ENCODE results near the gene DMRT1. TPM values are rescaled to one million over a fixed set of nuclear protein-coding genes. Genes with fewer than 3 reads are reported as not detected.

DMRT1 gene
- total RNA-seq (not detected), polyA plus RNA-seq (not detected)

- H3K27me3 Mint-ChIP-seq, result peaks cover 53% of the 10 kb centered on the region
- DNase-seq, result no peak
- ATAC-seq (ENCODE audit: low read depth in 2 of 2), result no peak
- peak within 1 kb of the TSS in 1 of 4 donors; percentile 46 for H3K4me3 Mint-ChIP-seq
- H3K9me3 ChIP-seq (ENCODE audit: control insufficient read depth in 2 of 2, low read length in 2 of 2), result no peaks in the 10 kb centered on the region
- no peak within 1 kb of the TSS for H3K27ac ChIP-seq (ENCODE audit: insufficient read depth, low read length, poor library complexity, severe bottlenecking)
- peaks cover 0 to 5% (median 0%) of the 10 kb centered on the region in 7 donors for H3K9me3 Mint-ChIP-seq
- H3K27me3 ChIP-seq (ENCODE audit: control insufficient read depth, insufficient read depth, low read length), result peaks cover 10% of the 10 kb centered on the region
- H3K4me1 ChIP-seq (ENCODE audit: control insufficient read depth, insufficient read depth, low read length, poor library complexity, severe bottlenecking), result no peaks in the 10 kb centered on the region
- H3K4me1 Mint-ChIP-seq, result peaks cover 0 to 12% (median 5%) of the 10 kb centered on the region in 4 donors
- no peak within 1 kb of the TSS for H3K27ac Mint-ChIP-seq
- no peak within 1 kb of the TSS for H3K4me3 ChIP-seq (ENCODE audit: low read depth, low read length)
- no peaks in the 10 kb centered on the region for H3K36me3 Mint-ChIP-seq
- H3K36me3 ChIP-seq (ENCODE audit: control insufficient read depth, insufficient read depth, low read length), result no peaks in the 10 kb centered on the region
These were observed at the start of gene DMRT1 for GRCh38 chr9:841371-842209. DMRT1 (plus strand) TSS chr9:841697; CDS start chr9:841839, 142 bp downstream.

- Mint-ChIP-seq H3K27me3 (peaks cover 9% of the 10 kb centered on the region), H3K36me3 (no peaks in the 10 kb centered on the region), H3K27ac (no peak overlapping the region), H3K4me3 (no peak overlapping the region), H3K9me3 (no peaks in the 10 kb centered on the region), H3K4me1 (no peaks in the 10 kb centered on the region)
- H3K4me1 ChIP-seq (ENCODE audit: control insufficient read depth, insufficient read depth, low read length, poor library complexity, severe bottlenecking), result no peaks in the 10 kb centered on the region
- no peak for ATAC-seq (ENCODE audit: low read depth in 2 of 2)
- no peaks in the 10 kb centered on the region for H3K36me3 ChIP-seq (ENCODE audit: control insufficient read depth, insufficient read depth, low read length)
- H3K9me3 ChIP-seq (ENCODE audit: control insufficient read depth in 2 of 2, low read length in 2 of 2), result no peaks in the 10 kb centered on the region
- DNase-seq, result no peak
- H3K4me3 ChIP-seq (ENCODE audit: low read depth, low read length), result no peak overlapping the region
- H3K27ac ChIP-seq (ENCODE audit: insufficient read depth, low read length, poor library complexity, severe bottlenecking), result no peak overlapping the region
- no peaks in the 10 kb centered on the region for H3K27me3 ChIP-seq (ENCODE audit: control insufficient read depth, insufficient read depth, low read length)
These were observed 48.9 kb upstream of the DMRT1 start for GRCh38 chr9:792331-793260.

- no peak for ATAC-seq (ENCODE audit: low read depth in 2 of 2)
- Mint-ChIP-seq H3K27me3 (peaks cover 13% of the 10 kb centered on the region), H3K9me3 (no peaks in the 10 kb centered on the region), H3K4me3 (no peak overlapping the region), H3K27ac (no peak overlapping the region), H3K36me3 (no peaks in the 10 kb centered on the region), H3K4me1 (no peaks in the 10 kb centered on the region)
- H3K27ac ChIP-seq (ENCODE audit: insufficient read depth, low read length, poor library complexity, severe bottlenecking), result no peak overlapping the region
- no peak overlapping the region for H3K4me3 ChIP-seq (ENCODE audit: low read depth, low read length)
- no peaks in the 10 kb centered on the region for H3K9me3 ChIP-seq (ENCODE audit: control insufficient read depth in 2 of 2, low read length in 2 of 2)
- no peaks in the 10 kb centered on the region for H3K4me1 ChIP-seq (ENCODE audit: control insufficient read depth, insufficient read depth, low read length, poor library complexity, severe bottlenecking)
- H3K27me3 ChIP-seq (ENCODE audit: control insufficient read depth, insufficient read depth, low read length), result no peaks in the 10 kb centered on the region
- no peak for DNase-seq
- H3K36me3 ChIP-seq (ENCODE audit: control insufficient read depth, insufficient read depth, low read length), result no peaks in the 10 kb centered on the region
These were observed 47.1 kb upstream of the DMRT1 start for GRCh38 chr9:794386-794785.

- no peaks in the 10 kb centered on the region for H3K4me1 Mint-ChIP-seq
- H3K9me3 ChIP-seq (ENCODE audit: control insufficient read depth in 2 of 2, low read length in 2 of 2), result no peaks in the 10 kb centered on the region
- no peaks in the 10 kb centered on the region for H3K36me3 Mint-ChIP-seq
- H3K4me3 Mint-ChIP-seq, result no peak overlapping the region
- H3K4me1 ChIP-seq (ENCODE audit: control insufficient read depth, insufficient read depth, low read length, poor library complexity, severe bottlenecking), result no peaks in the 10 kb centered on the region
- ATAC-seq (ENCODE audit: low read depth in 2 of 2) (no peak), DNase-seq (no peak)
- no peaks in the 10 kb centered on the region for H3K9me3 Mint-ChIP-seq
- no peak overlapping the region for H3K27ac ChIP-seq (ENCODE audit: insufficient read depth, low read length, poor library complexity, severe bottlenecking)
- H3K4me3 ChIP-seq (ENCODE audit: low read depth, low read length), result no peak overlapping the region
- peaks cover 16% of the 10 kb centered on the region for H3K27me3 Mint-ChIP-seq
- H3K27ac Mint-ChIP-seq, result peak overlapping the region in 1 of 3 donors; percentile 25
- H3K27me3 ChIP-seq (ENCODE audit: control insufficient read depth, insufficient read depth, low read length), result no peaks in the 10 kb centered on the region
- H3K36me3 ChIP-seq (ENCODE audit: control insufficient read depth, insufficient read depth, low read length), result no peaks in the 10 kb centered on the region
These were observed 45.6 kb upstream of the DMRT1 start for GRCh38 chr9:795869-796268.

GRCh38 chr9:800591-801150 is 40.8 kb upstream of the DMRT1 start:
- no peak overlapping the region for H3K4me3 ChIP-seq (ENCODE audit: low read depth, low read length)
- ATAC-seq (ENCODE audit: low read depth in 2 of 2) (no peak), DNase-seq (no peak)
- H3K9me3 Mint-ChIP-seq, result peaks cover 0 to 1% (median 0%) of the 10 kb centered on the region in 7 donors
- no peak overlapping the region for H3K4me3 Mint-ChIP-seq
- H3K9me3 ChIP-seq (ENCODE audit: control insufficient read depth in 2 of 2, low read length in 2 of 2), result no peaks in the 10 kb centered on the region
- H3K4me1 Mint-ChIP-seq, result no peaks in the 10 kb centered on the region
- H3K36me3 Mint-ChIP-seq, result no peaks in the 10 kb centered on the region
- no peaks in the 10 kb centered on the region for H3K36me3 ChIP-seq (ENCODE audit: control insufficient read depth, insufficient read depth, low read length)
- no peak overlapping the region for H3K27ac Mint-ChIP-seq
- H3K4me1 ChIP-seq (ENCODE audit: control insufficient read depth, insufficient read depth, low read length, poor library complexity, severe bottlenecking), result no peaks in the 10 kb centered on the region
- no peak overlapping the region for H3K27ac ChIP-seq (ENCODE audit: insufficient read depth, low read length, poor library complexity, severe bottlenecking)
- H3K27me3 Mint-ChIP-seq, result peaks cover 16% of the 10 kb centered on the region
- peaks cover 5% of the 10 kb centered on the region for H3K27me3 ChIP-seq (ENCODE audit: control insufficient read depth, insufficient read depth, low read length)

GRCh38 chr9:801399-802071 is 40.0 kb upstream of the DMRT1 start:
- Histone ChIP-seq H3K9me3 (ENCODE audit: control insufficient read depth in 2 of 2, low read length in 2 of 2) (no peaks in the 10 kb centered on the region), H3K27ac (ENCODE audit: insufficient read depth, low read length, poor library complexity, severe bottlenecking) (no peak overlapping the region), H3K36me3 (ENCODE audit: control insufficient read depth, insufficient read depth, low read length) (no peaks in the 10 kb centered on the region), H3K4me1 (ENCODE audit: control insufficient read depth, insufficient read depth, low read length, poor library complexity, severe bottlenecking) (no peaks in the 10 kb centered on the region), H3K27me3 (ENCODE audit: control insufficient read depth, insufficient read depth, low read length) (peaks cover 5% of the 10 kb centered on the region), H3K4me3 (ENCODE audit: low read depth, low read length) (no peak overlapping the region)
- ATAC-seq (ENCODE audit: low read depth in 2 of 2) (no peak), DNase-seq (no peak)
- peaks cover 0 to 2% (median 0%) of the 10 kb centered on the region in 7 donors for H3K9me3 Mint-ChIP-seq
- H3K4me1 Mint-ChIP-seq, result no peaks in the 10 kb centered on the region
- peaks cover 18% of the 10 kb centered on the region for H3K27me3 Mint-ChIP-seq
- H3K36me3 Mint-ChIP-seq, result no peaks in the 10 kb centered on the region
- H3K4me3 Mint-ChIP-seq, result no peak overlapping the region
- H3K27ac Mint-ChIP-seq, result no peak overlapping the region

- DNase-seq (no peak), ATAC-seq (ENCODE audit: low read depth in 2 of 2) (no peak)
- Mint-ChIP-seq H3K27ac (no peak overlapping the region), H3K4me1 (no peaks in the 10 kb centered on the region), H3K9me3 (peaks cover 0 to 2% (median 0%) of the 10 kb centered on the region in 7 donors), H3K27me3 (peaks cover 21% of the 10 kb centered on the region), H3K36me3 (no peaks in the 10 kb centered on the region), H3K4me3 (no peak overlapping the region)
- H3K36me3 ChIP-seq (ENCODE audit: control insufficient read depth, insufficient read depth, low read length), result no peaks in the 10 kb centered on the region
- no peaks in the 10 kb centered on the region for H3K9me3 ChIP-seq (ENCODE audit: control insufficient read depth in 2 of 2, low read length in 2 of 2)
- peaks cover 5% of the 10 kb centered on the region for H3K27me3 ChIP-seq (ENCODE audit: control insufficient read depth, insufficient read depth, low read length)
- H3K4me3 ChIP-seq (ENCODE audit: low read depth, low read length), result no peak overlapping the region
- no peak overlapping the region for H3K27ac ChIP-seq (ENCODE audit: insufficient read depth, low read length, poor library complexity, severe bottlenecking)
- H3K4me1 ChIP-seq (ENCODE audit: control insufficient read depth, insufficient read depth, low read length, poor library complexity, severe bottlenecking), result no peaks in the 10 kb centered on the region
These were observed 37.5 kb upstream of the DMRT1 start for GRCh38 chr9:804026-804425.

Measured in CD4-positive, CD25-positive, alpha-beta regulatory T cell (primary cell).